Duodenal mucosa (tissue), 2 donors: Measurements from ENCODE around the gene TTN.

Experiments used
- H3K27ac ChIP-seq: one replicate; pipeline ENCODE4 v1.7.0; 2013; ENCODE audit warnings: low read depth, low read length
- H3K27me3 ChIP-seq, 2 donors: one replicate each; pipeline ENCODE4 v1.7.0; 2013; ENCODE audit warnings: low read length in 2 of 2, control low read depth in 1 of 2; ENCODE audit not compliant: insufficient read depth in 2 of 2, control insufficient read depth in 1 of 2
- H3K36me3 ChIP-seq, 2 donors: one replicate each; pipeline ENCODE4 v1.7.0; 2013; ENCODE audit warnings: low read length in 2 of 2, control low read depth in 1 of 2; ENCODE audit not compliant: insufficient read depth in 2 of 2, control insufficient read depth in 1 of 2
- H3K4me1 ChIP-seq, 2 donors: one replicate each; pipeline ENCODE4 v1.7.0; 2013; ENCODE audit warnings: low read length in 2 of 2, control low read depth in 1 of 2; ENCODE audit not compliant: insufficient read depth in 2 of 2, control insufficient read depth in 1 of 2
- H3K4me3 ChIP-seq, 2 donors: one replicate each; pipeline ENCODE4 v1.7.0; 2013; ENCODE audit warnings: low read length in 2 of 2, low read depth in 1 of 2
- H3K9ac ChIP-seq, 2 donors: one replicate each; pipeline ENCODE4 v1.7.0; 2013; ENCODE audit warnings: low read length in 2 of 2, low read depth in 1 of 2
- H3K9me3 ChIP-seq, 2 donors: one replicate each; pipeline ENCODE4 v1.7.0; 2013; ENCODE audit warnings: low read length in 2 of 2, control low read depth in 1 of 2; ENCODE audit not compliant: control insufficient read depth in 1 of 2

TTN gene

DNA sequence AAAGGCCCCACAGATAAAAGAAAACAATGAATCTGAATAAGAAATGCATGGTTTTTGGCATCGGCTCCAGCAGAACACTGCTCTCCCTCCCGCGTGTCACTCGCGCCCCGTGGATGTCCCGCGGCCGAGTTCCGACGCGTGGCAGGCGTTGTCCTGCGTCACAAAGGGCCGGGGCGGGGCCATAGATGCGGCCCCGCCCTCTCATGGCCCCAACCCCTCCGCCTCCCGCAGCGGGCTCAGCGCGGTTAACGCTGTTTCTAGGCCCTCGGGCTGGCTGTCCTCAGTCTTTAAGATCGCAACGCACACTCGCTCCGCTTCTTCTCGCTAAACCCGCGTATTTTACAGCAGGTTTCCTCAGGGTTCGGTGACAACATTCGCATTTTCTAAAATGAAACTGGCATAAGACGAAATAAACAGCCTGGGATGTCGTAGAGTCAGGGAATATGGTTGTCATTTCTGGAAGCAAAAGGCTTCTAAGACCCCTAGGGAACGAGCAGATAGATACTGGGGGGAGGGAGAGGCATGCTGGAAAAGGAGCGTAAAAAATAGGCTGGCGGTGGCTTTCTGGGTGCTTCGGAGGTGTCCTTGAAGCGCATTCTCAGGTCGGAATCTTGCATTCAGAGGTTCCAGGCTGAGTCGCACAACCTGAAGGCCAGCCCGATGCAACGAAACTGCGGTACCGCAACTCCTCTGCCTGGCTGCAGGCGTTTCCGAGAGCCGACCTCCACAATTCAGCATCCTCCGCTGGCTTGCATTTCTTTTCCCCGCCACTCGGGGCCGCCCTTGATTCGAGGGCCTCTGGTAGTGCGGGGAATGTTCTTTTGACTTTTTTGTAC lies 328.6 kb downstream of the TTN start, which contains the start of gene FKBP7:
FKBP7 (minus strand) TSS at position 162 of the 836 bp plus-strand sequence; CDS start at position 61, 101 bp downstream.
- Histone ChIP-seq H3K4me3 (peak within 1 kb of the TSS; percentile 84 to 89), H3K4me1 (peaks cover 27 to 35% of the 10 kb centered on the region in 2 donors), H3K36me3 (no peaks in the 10 kb centered on the region), H3K9me3 (no peaks in the 10 kb centered on the region), H3K9ac (peak within 1 kb of the TSS; percentile 92 to 94), H3K27ac (peak within 1 kb of the TSS; percentile 94), H3K27me3 (no peaks in the 10 kb centered on the region)

DNA sequence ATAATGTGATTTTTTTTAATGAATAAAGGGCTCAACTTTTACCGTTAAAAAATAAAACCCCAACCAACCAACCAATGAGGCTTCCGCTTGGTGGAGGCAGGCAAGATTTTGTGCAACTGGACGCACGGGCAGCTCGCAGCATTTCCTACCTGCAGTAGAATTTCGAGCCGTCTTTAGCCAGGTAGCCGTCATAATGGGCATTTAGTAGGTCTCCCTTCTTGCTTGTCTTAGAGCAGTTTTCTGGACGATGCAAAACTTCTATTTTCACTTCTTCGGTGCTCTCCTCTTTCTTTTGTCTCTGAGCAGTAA lies 329.1 kb downstream of the TTN start:
- Histone ChIP-seq H3K27ac (peak overlapping the region; percentile 94), H3K4me3 (peak overlapping the region; percentile 84 to 89), H3K9me3 (no peaks in the 10 kb centered on the region), H3K9ac (peak overlapping the region; percentile 92 to 94), H3K27me3 (no peaks in the 10 kb centered on the region), H3K4me1 (peaks cover 25 to 35% of the 10 kb centered on the region in 2 donors), H3K36me3 (no peaks in the 10 kb centered on the region)

DNA sequence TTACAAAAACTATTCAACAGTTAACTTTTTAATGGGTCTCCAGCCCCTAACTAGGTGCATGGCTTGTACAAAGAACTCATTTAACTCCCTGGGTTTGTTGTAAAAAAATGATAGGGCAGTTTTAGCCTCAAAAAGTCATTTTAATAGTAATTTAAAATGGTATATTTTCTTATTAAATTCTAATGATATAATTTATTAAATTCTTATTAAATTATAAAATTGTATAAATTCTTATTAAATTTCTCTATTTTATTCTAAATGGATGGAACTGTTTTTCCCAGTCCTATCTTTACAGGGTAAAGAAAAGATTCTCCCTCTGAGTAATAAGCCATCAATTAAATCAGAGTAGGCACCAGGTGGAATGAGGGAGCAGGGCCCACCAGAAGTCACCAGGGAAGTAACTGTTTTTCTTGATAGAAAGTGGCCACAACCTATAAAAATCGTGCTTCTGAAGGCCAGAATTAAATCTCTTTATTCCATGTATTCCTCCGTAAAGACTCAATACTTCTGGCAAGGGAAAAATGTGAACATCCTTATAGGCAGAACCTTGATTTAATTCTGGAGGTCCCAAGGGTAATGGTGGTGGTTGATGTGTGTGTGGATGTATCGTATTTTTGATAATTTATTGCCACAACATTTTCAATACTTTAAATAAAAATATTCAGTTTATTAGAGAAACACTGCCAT lies 329.6 kb downstream of the TTN start:
- H3K9me3 ChIP-seq: no peaks in the 10 kb centered on the region
- peak overlapping the region; percentile 84 to 89 for H3K4me3 ChIP-seq
- H3K27ac ChIP-seq: no peak overlapping the region
- no peaks in the 10 kb centered on the region for H3K27me3 ChIP-seq
- no peaks in the 10 kb centered on the region for H3K36me3 ChIP-seq
- peaks cover 22 to 31% of the 10 kb centered on the region in 2 donors for H3K4me1 ChIP-seq
- peak overlapping the region; percentile 92 to 94 for H3K9ac ChIP-seq

DNA sequence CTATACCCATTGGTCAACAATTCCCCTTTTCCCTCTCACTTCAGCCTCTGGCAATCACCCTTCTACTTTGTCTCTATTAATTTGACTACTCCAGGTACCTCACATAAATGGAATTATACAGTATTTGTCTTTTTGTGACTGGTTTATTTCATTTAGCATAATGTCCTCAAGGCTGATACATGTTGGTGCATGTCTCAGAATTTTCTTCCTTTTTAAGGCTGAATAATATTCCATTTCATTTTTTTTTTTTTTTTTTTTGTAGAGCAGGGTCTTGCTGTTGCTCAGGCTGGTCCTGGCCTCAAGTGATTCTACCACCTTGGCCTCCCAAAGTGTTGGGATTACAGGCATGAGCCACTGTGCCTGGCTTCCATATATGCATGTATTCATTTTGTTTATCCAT lies 330.7 kb downstream of the TTN start:
- Histone ChIP-seq H3K4me3 (no peak overlapping the region), H3K27ac (no peak overlapping the region), H3K36me3 (no peaks in the 10 kb centered on the region), H3K4me1 (peaks cover 11 to 21% of the 10 kb centered on the region in 2 donors), H3K9me3 (no peaks in the 10 kb centered on the region), H3K27me3 (no peaks in the 10 kb centered on the region), H3K9ac (no peak overlapping the region)
